T47D (cell line): ENCODE results near the gene GGCX.
A peak's percentile ranks its signal among the peaks of the same experiment; 100 is the strongest.

Experiments
- DNase-seq, 2 experiments: peaks; one replicate each; pipeline versions ENCODE4 v3.0.0 to v3.0.0-alpha.2; 2011 to 2012; ENCODE audit warnings: low read depth in 1 of 2, low spot score in 1 of 2
- JUND ChIP-seq: IDR thresholded peaks from 2 replicates; pipeline ENCODE4 v1.6.1; 2012; ENCODE audit warnings: low read depth
- in situ Hi-C: cut with HindIII; loops from 2 replicates; pipeline ENCODE4 v1.10.0; 2016; ENCODE audit warnings: low sequenced_read_pairs, low pct_unique_long_range_greater_than_20kb

The GGCX gene

DNA sequence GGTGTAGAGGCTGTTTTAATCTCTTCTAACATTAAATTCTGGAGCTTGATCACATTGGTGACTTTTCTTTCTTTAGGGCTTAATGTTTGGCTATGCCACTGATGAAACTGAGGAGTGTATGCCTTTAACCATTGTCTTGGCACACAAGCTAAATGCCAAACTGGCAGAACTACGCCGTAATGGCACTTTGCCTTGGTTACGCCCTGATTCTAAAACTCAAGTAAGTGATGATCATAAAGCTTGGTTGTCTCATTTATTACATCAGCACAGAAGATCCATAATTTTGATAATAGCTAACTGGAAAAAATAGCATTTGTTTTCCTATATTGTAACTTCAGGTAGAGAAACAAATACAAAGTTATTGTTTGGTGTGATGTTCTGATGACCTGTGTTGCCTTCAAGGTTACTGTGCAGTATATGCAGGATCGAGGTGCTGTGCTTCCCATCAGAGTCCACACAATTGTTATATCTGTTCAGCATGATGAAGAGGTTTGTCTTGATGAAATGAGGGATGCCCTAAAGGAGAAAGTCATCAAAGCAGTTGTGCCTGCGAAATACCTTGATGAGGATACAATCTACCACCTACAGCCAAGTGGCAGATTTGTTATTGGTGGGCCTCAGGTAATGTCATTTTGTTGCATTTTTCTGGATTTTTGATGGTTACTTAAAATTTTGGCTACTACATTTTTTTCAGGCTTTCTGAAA lies 19.4 kb downstream of the GGCX start:
- TF ChIP-seq JUND = no peak
- in situ Hi-C loops = no loop called here
- DNase-seq = peak in 1 of 2 experiments; percentile 18

DNA sequence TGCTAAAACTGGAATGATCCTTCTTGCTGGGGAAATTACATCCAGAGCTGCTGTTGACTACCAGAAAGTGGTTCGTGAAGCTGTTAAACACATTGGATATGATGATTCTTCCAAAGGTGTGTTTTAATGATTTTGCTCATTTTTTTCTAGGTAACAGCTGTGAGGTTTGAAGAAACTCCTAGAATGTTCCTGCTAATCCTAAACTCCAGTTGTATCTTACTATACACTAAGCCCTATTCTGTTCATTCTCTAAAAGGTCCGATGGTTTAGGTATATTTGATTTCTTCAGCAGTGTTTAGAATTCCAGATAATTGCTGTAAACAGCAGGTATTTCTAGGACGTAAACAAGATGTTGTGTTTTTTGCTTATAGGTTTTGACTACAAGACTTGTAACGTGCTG lies 20.0 kb downstream of the GGCX start:
- no peak for DNase-seq
- in situ Hi-C loops = no loop called here
- TF ChIP-seq JUND = no peak

DNA sequence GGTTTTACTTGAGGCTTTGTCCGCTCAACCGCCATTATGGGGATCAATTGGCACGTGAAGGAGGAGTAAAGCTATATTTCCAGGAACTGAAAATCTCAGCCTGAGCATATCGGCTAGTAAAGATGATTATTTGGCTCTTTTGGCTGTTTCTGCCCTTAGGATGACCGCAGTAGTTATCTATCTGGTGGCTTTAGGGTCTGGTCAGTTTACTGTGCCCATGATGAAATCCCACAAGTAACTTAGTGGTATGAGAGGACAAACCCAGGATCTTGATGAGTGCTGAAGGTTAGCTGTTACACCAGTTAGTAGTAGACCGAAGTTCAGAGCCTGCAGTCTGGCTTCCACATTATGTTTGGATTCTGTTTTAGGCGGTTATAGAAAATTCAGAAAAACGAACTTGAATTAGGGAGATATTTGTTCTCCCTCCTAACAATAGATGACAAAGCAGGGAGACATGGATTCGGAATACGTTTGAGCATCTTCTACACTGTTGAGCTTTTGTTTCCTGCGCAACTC lies 21.1 kb downstream of the GGCX start:
- in situ Hi-C loops = no loop called here

DNA sequence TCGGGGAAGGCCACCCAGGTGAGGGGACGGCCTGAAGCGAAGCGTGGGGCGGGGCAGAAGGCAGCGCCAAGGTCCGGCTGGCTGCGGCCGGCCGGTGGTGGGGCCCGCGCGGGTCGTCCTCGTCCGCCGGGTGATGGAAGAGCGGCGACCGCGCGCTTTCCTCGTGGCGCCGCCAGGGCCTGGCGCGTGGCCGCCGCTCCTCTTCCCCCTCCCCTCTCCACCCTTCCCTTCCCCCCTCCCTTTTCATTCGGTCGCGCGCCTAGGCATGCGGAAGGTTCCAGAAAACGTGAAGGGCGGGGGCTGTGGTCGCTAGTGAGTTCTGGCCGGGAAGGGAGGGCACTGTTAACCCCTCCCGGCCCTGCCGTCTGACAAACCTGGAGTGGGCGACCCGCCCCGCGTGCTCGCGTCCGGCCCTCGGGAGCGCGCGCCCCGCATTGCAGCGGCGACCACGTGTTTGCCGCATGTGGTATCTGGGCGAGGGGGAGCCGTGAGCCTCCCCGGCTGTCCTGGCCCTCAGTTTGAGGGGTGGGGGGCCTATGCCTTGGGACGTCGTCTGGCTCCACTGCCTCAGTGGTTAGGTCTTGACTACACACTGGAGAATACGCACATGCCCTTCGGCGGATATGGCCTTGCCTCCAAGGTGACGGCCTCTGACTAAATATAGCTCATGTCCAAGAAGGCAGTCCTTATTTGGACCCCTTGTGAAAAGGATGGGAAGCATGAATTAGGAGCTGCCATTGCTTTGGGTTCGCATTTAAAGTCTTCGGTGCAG lies 21.7 kb downstream of the GGCX start:
- TF ChIP-seq JUND = no peak
- in situ Hi-C loops = no loop called here
- peak in 1 of 2 experiments; percentile 71 for DNase-seq

More for the DNA sequence above, 21.1 kb downstream of the GGCX start:
- no peak for TF ChIP-seq JUND
- peak in 1 of 2 experiments; percentile 5 for DNase-seq

DNA sequence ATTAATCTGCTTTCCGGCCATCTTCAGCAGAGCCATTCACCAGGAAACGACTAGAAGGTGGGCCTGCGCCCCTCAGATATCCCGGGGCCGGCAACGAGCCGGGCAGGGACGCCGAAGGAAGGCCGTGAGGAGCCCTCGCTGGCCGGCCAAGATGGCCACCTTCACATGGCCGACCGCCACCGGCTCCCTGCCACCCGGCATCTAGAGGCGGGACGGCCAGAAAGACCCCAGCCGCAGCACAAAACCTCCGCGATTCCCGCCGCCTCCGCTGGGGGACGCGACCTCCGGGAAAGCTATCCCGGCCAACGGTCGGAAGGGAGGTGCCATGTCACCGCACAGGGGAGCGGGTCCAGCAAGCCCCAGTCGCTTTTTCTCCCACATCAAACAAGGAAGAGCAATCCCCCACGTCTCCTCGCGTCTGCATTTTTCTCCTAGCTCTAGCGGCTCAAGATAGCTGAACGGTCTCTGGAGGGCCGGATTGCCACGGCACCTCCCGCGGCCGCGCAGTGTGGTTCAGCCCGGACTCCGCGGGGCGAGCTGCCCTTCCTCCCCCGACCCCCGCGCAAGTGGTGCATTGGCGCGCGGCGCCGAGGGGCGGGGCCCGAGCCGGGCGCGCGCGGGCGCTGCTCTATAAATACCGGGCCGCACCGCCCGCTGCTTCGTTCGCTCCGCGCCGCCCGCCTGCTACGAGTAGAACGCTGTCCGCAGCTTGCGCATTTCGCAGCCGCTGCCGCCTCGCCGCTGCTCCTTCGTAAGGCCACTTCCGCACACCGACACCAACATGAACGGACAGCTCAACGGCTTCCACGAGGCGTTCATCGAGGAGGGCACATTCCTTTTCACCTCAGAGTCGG lies 22.6 kb downstream of the GGCX start, which contains the start of gene MAT2A:
MAT2A (plus strand) TSS at position 662 of the 854 bp plus-strand sequence; CDS start at position 782, 120 bp downstream.
- in situ Hi-C loops = no loop called here
- DNase-seq = peak; percentile 56 to 89
- no peak for TF ChIP-seq JUND

DNA sequence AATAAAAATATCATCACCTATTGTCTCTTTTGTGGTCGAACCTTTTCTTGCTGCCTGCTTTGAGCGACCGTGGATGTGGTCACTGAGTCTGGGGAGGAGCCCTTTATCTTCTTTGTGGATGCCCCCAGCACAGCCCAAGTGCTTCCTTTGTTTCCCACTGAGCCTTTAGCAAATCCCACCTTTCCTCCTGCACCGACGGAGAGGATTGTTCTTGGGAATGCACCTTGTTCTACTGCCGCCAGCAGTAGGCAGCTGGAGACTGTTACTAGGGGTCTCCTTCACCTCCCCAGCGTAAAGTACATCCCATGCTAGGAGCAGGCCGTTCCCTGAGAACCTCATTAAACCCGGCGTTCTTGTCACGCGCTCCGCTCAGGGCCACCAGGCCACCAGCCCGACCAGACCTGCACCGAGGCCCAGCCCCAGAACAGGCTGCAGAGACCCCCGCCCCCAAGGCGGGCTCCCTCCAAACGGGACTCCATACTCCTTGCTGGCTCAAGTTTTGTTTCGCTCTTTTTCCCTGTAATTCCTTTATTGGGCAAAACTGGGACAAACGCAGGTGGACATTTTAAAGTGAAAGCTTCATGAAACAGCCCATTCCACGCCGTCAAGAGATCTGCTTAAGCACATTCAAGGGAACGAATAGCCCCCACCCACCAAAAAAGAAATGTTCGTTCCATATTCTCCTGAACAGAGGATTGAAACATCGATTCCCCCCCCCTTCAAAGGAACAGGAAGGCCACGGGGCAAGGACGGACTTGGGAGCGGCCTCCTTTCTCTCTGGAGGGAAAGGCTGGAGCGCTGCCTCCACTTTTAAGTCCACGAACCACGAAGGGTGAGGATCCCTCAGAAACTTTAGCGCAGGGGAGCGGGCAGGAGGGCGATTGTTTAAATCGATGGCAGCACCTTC lies 23.4 kb downstream of the GGCX start:
- DNase-seq = peak in 1 of 2 experiments; percentile 50
- TF ChIP-seq JUND = no peak
- in situ Hi-C loops = no loop called here

DNA sequence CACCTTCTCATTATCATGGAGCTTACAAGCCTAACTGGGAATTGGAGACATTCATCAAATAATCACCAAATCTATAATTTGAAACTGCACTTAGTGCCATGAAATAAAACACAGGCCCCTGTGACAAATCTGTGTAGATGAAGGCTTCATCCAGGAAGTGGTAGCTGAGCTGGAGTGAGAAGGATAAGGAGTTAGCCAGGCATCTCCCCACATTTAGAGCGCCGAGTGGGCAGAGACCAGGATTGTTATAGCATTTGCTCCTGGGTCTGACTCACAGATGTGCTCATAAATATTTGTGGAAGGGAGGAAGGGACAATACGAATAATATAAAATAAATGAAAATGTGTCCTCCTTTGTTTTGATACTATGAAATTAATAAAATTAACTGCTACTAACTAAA lies 24.8 kb downstream of the GGCX start:
- TF ChIP-seq JUND = no peak
- in situ Hi-C loops = no loop called here
- no peak for DNase-seq

DNA sequence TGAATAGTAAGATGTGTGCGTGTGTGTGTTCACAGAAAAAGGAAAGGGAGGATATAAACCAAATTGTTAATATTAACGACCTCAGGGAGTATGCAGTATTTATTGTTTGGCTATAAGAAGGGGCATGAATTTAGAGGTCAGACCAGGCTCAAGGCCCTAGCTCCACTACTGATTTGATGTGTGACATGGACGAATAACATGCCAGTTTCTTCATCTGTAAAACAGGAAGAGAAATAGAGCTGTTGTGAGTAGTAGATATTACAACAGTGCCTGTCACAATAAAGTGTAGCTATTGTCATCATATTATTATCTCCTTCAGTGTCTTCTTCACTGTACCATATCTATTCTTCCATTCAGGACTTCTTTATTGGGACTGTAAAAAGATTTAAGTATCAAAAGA lies 26.4 kb downstream of the GGCX start:
- no peak for TF ChIP-seq JUND
- DNase-seq = no peak
- in situ Hi-C loops = no loop called here

DNA sequence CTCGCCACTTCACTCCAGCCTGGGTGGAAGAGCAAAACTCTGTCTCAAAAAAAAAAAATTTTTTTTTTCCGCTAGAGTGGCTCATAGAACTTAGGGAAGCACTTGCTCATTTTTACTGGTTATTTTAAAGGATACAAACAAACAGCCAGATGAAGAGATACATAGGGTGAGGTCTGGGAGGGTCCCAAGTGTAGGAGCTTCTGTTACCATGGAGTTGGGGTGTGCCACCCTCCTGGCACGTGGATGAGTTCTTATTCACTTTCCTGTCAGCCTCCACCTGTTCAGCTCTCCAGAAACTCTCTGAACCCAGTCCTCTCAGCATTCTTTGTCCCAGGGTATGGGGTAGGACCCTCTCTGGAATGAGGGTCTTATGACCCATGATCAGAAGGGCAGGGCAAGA lies 27.2 kb downstream of the GGCX start:
- no peak for TF ChIP-seq JUND
- DNase-seq = no peak
- in situ Hi-C loops = no loop called here

DNA sequence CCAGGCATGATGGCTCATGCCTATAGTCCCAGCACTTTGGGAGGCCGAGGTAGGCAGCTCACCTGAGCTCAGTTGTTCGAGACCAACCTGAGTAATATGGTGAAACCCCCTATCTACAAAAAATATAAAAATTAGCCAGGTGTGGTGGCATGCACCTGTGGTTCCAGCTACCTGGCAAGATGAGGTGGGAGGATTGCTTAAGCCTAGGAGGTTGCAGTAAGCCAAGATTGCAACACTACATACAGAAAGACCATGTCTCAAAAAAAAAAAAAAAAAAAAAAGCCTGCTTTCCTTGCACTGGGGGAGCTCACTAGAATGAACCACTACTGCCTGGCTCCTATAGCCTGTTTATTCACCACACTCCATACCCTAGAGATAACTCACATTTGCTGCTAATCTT lies 29.7 kb downstream of the GGCX start:
- in situ Hi-C loops = no loop called here
- TF ChIP-seq JUND = no peak

DNA sequence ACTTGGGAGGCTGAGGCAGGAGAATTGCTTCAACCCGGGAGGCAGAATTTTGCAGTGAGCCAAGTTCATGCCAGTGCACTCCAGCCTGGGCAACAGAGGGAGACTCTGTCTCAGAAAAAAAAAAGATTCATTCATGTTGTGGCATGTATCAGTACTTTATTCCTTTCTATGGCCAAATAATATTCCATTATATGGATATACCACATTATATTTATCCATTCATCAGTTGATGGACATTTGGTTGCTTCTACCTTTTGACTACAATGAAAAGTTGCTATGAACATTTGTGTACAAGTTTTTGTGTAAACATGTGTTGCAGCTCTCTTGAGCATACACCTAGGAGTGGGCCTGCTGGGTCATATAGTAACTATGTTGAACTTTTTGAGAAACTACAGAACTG lies 31.5 kb downstream of the GGCX start:
- DNase-seq = no peak
- no peak for TF ChIP-seq JUND
- in situ Hi-C loops = no loop called here

More for the DNA sequence above, 29.7 kb downstream of the GGCX start:
- DNase-seq = no peak
